Suprapubic skin (tissue), 3 donors: ENCODE data around the gene PTPRM.

Experiments
- EP300 ChIP-seq: sonication (generic); formaldehyde crosslinking; IDR thresholded peaks from one replicate; pipeline ENCODE4 v1.6.1; 2017; ENCODE audit warnings: antibody characterized with exemption
- TF ChIP-seq, protein P1 (sequence below), 2 donors: fragments of 200-600 bp in 1 of 2; fragments of 450-650 bp in 1 of 2; sonication (generic) in 1 of 2; IDR thresholded peaks; one replicate each; pipeline ENCODE4 v1.5.1; 2016 to 2019; ENCODE audit warnings: antibody characterized with exemption in 2 of 2, mild to moderate bottlenecking in 1 of 2, moderate library complexity in 1 of 2

- TF ChIP-seq, protein P1, sequence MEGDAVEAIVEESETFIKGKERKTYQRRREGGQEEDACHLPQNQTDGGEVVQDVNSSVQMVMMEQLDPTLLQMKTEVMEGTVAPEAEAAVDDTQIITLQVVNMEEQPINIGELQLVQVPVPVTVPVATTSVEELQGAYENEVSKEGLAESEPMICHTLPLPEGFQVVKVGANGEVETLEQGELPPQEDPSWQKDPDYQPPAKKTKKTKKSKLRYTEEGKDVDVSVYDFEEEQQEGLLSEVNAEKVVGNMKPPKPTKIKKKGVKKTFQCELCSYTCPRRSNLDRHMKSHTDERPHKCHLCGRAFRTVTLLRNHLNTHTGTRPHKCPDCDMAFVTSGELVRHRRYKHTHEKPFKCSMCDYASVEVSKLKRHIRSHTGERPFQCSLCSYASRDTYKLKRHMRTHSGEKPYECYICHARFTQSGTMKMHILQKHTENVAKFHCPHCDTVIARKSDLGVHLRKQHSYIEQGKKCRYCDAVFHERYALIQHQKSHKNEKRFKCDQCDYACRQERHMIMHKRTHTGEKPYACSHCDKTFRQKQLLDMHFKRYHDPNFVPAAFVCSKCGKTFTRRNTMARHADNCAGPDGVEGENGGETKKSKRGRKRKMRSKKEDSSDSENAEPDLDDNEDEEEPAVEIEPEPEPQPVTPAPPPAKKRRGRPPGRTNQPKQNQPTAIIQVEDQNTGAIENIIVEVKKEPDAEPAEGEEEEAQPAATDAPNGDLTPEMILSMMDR (IDR thresholded peaks at IDR 0.05) = no peak
- TF ChIP-seq EP300 = no peak
These were observed 325.4 kb downstream of the PTPRM start for GRCh38 chr18:7892556-7892955.
